Activated T-cell treated with anti-CD3 and anti-CD28 coated beads, Interleukin-2, amount 50 U/mL, for 72 hours (primary cell): ENCODE measurements around the gene EIF4A3. TPM values are rescaled to one million over a fixed set of nuclear protein-coding genes. Genes with fewer than 3 reads are reported as not detected.

Experiments used
- ATAC-seq, 2 donors: fragments of 150-1000 bp; cut with Tn5 transposase; replicated peaks in 1 of 2; 2 replicates each; pipeline ENCODE4 v1.10.0; 2021; ENCODE audit warnings: moderate library complexity in 2 of 2, mild to moderate bottlenecking in 1 of 2
- DNase-seq, 2 donors: peaks; one replicate each; pipeline ENCODE4 v3.0.0; 2021 to 2022; ENCODE audit warnings: mixed read lengths in 1 of 2
- H3K27ac Mint-ChIP-seq: one replicate; pipeline ENCODE4 v1.8.0; 2022; ENCODE audit warnings: mild to moderate bottlenecking, moderate library complexity, mixed read lengths
- H3K27me3 Mint-ChIP-seq: one replicate; pipeline ENCODE4 v1.8.0; 2022; ENCODE audit warnings: low read depth, mixed read lengths
- H3K36me3 Mint-ChIP-seq, 2 donors: one replicate each; pipeline ENCODE4 v1.8.0; 2022; ENCODE audit warnings: mixed read lengths in 2 of 2, mild to moderate bottlenecking in 1 of 2; ENCODE audit not compliant: insufficient read depth in 2 of 2
- H3K4me1 Mint-ChIP-seq: one replicate; pipeline ENCODE4 v1.8.0; 2022; ENCODE audit warnings: low read depth, mixed read lengths
- H3K4me3 Mint-ChIP-seq, 2 donors: one replicate each; pipeline ENCODE4 v1.8.0; 2022; ENCODE audit warnings: mild to moderate bottlenecking in 2 of 2, mixed read lengths in 2 of 2, moderate library complexity in 2 of 2
- H3K9me3 Mint-ChIP-seq, 2 donors: one replicate each; pipeline ENCODE4 v1.8.0; 2022; ENCODE audit warnings: mixed read lengths in 2 of 2
- total RNA-seq, 2 donors: library from RNA; stranded (reverse); gene quantifications; one replicate each; pipeline ENCODE4 v1.2.3, GENCODE V29; 2022

The EIF4A3 gene
- total RNA-seq = 100 to 1,000 TPM in 1 of 2 donors, 10 to 100 TPM in 1; 91.8 to 104 TPM

DNA sequence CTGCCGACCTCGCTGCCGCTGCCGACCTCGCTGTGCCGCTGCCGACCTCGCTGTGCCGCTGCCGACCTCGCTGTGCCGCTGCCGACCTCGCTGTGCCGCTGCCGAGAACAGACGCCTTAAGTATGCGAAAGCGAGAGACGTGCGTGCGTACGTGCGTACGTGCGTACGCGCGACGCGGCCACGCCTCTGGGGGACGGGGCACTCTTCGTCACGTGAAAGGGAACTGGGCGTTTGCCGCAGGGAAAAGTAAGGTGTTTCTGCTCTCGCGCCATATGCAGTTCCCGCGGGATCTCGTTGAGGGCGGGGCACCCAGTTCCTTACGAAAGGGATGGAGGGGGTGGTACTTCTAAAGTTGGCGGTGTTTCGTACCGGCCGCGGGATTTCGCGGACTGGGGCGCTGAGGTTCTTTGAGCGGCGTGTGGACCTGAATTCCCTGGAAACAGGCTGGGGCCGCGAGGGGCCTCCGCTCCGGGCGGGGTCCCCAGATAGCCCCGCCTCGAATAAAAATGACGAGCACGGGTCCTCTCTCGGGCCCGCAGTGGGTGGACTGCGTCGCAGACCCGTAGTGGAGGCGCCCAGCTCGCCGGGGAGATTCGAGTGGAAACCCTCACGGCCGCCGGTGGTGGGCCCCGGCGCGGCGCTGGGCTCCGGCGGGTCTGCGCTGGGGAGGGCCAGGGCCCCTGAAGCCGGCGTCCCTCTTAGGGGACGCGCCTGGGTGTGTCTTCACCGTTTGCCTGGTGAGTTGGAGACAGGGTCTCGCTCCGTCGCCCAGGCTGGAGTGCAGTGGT is at the start of gene EIF4A3:
Gene EIF4A3 (minus strand): TSS at position 94 of the 788 bp plus-strand sequence. CDS start 167 bp downstream, outside the sequence.
- Mint-ChIP-seq H3K27me3 (no peaks in the 10 kb centered on the region), H3K9me3 (no peaks in the 10 kb centered on the region), H3K4me3 (peak within 1 kb of the TSS; percentile 91 to 97), H3K27ac (peak within 1 kb of the TSS; percentile 94), H3K4me1 (peaks cover 42% of the 10 kb centered on the region), H3K36me3 (peaks cover 15 to 17% of the 10 kb centered on the region in 2 donors)
- peak; percentile 91 to 93 for ATAC-seq
- peak; percentile 97 to 99 for DNase-seq

DNA sequence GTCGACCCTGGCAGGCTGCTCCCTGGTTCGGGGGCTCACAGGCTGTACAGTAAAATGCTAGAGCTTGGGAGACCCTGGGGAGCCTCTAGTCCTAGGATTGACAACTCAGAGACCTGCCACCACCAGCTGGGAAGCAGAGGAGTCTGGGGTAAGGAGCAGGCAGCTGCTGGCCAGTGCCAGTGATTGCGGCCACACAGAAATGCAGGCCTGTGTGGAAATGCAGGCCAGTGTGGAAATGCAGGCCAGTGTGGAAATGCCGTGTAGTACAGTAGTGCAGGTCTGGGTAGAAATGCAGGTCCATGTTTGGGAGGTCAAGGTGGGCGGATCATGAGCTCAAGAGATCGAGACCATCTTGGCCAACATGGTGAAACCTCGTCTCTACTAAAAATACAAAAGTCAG is 49.7 kb upstream of the EIF4A3 start:
- ATAC-seq (peak; percentile 6 to 14), DNase-seq (no peak)
- Mint-ChIP-seq H3K27me3 (no peaks in the 10 kb centered on the region), H3K9me3 (peaks cover 0 to 3% of the 10 kb centered on the region in 2 donors), H3K27ac (no peak overlapping the region), H3K4me3 (no peak overlapping the region), H3K4me1 (peaks cover 6% of the 10 kb centered on the region), H3K36me3 (no peaks in the 10 kb centered on the region)

- H3K4me3 Mint-ChIP-seq = no peak overlapping the region
- no peak overlapping the region for H3K27ac Mint-ChIP-seq
- H3K27me3 Mint-ChIP-seq = no peaks in the 10 kb centered on the region
- ATAC-seq (peak; percentile 59 to 74), DNase-seq (peak; percentile 47 to 79)
- peaks cover 0 to 3% of the 10 kb centered on the region in 2 donors for H3K9me3 Mint-ChIP-seq
- no peaks in the 10 kb centered on the region for H3K36me3 Mint-ChIP-seq
- H3K4me1 Mint-ChIP-seq = peaks cover 6% of the 10 kb centered on the region
These were observed 49.0 kb upstream of the EIF4A3 start for GRCh38 chr17:80195671-80196529.

DNA sequence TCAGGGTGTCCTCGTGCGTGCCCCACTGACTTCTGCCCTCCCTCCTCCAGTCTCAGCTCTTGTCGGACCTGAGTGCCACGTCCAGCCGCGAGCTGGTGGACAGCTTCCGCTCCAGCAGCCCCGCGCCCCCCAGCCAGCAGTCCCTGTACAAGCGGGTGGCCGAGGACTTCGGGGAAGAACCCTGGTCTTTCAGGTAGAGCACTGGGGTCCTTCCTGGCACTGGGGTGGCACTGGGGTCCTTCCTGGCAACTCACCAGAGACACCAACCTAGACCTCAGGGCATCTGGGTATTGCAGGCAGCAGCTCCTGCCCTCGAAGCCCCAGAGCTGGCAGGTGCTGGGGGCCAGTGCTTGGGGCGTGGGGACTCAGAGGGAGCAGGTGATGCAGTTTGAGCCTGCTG is 48.2 kb upstream of the EIF4A3 start:
- peaks cover 6% of the 10 kb centered on the region for H3K4me1 Mint-ChIP-seq
- H3K4me3 Mint-ChIP-seq = no peak overlapping the region
- no peaks in the 10 kb centered on the region for H3K36me3 Mint-ChIP-seq
- H3K27ac Mint-ChIP-seq = no peak overlapping the region
- peaks cover 0 to 3% of the 10 kb centered on the region in 2 donors for H3K9me3 Mint-ChIP-seq
- ATAC-seq = no peak
- no peak for DNase-seq
- H3K27me3 Mint-ChIP-seq = no peaks in the 10 kb centered on the region

- no peak for ATAC-seq
- H3K9me3 Mint-ChIP-seq = peaks cover 0 to 3% of the 10 kb centered on the region in 2 donors
- DNase-seq = no peak
- H3K4me3 Mint-ChIP-seq = no peak overlapping the region
- H3K27me3 Mint-ChIP-seq = no peaks in the 10 kb centered on the region
- H3K27ac Mint-ChIP-seq = no peak overlapping the region
- no peaks in the 10 kb centered on the region for H3K36me3 Mint-ChIP-seq
- H3K4me1 Mint-ChIP-seq = peaks cover 8% of the 10 kb centered on the region
These were observed 45.1 kb upstream of the EIF4A3 start for GRCh38 chr17:80191865-80192661.

DNA sequence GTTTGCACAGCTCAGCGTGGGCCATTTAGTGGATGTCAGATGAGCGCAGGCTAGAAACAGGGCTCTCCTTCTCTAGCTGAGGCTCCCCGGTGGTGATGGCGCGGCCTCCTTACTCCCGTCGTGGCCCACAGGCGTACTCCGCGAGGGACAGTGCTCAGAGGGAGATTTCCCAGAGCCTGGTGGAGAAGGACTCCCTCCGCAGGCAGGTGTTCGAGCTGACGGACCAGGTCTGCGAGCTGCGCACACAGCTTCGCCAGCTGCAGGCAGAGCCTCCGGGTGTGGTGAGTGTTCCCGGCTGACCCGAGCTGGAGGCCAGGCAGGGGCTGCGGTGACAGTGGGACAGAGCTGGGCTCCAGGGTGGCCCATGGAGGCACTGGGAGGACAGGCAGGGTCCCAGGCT is 44.3 kb upstream of the EIF4A3 start:
- H3K9me3 Mint-ChIP-seq = peaks cover 0 to 3% of the 10 kb centered on the region in 2 donors

GRCh38 chr17:80190716-80191115 is 43.8 kb upstream of the EIF4A3 start:
- no peak for ATAC-seq
- Mint-ChIP-seq H3K36me3 (no peaks in the 10 kb centered on the region), H3K4me1 (peaks cover 8% of the 10 kb centered on the region), H3K4me3 (no peak overlapping the region), H3K27ac (no peak overlapping the region), H3K9me3 (peaks cover 0 to 3% of the 10 kb centered on the region in 2 donors), H3K27me3 (no peaks in the 10 kb centered on the region)
- no peak for DNase-seq

More for the DNA sequence above, 44.3 kb upstream of the EIF4A3 start:
- Mint-ChIP-seq H3K4me1 (peaks cover 8% of the 10 kb centered on the region), H3K27ac (no peak overlapping the region), H3K4me3 (no peak overlapping the region), H3K27me3 (no peaks in the 10 kb centered on the region), H3K36me3 (no peaks in the 10 kb centered on the region)
- ATAC-seq = no peak
- DNase-seq = no peak

DNA sequence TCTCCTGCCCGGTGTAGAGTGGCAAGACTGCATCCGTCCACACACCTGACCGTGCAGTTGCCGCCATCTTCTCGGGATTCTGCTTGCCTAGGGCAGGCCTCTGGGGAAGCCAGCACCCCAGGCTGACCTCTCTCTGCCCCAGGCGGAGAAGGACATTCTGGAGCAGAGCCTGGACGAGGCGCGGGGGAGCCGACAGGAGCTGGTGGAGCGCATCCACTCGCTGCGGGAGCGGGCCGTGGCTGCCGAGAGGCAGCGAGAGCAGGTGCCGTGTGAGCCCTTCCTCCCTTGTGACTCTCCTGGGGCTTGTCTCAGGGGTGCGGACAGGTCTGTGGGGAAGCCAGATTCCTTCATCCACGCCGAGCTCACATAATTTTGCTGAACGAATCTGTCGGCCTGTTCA is 42.7 kb upstream of the EIF4A3 start:
- H3K36me3 Mint-ChIP-seq = no peaks in the 10 kb centered on the region
- ATAC-seq (no peak), DNase-seq (no peak)
- no peak overlapping the region for H3K27ac Mint-ChIP-seq
- peaks cover 0 to 3% of the 10 kb centered on the region in 2 donors for H3K9me3 Mint-ChIP-seq
- peaks cover 8% of the 10 kb centered on the region for H3K4me1 Mint-ChIP-seq
- no peak overlapping the region for H3K4me3 Mint-ChIP-seq
- H3K27me3 Mint-ChIP-seq = no peaks in the 10 kb centered on the region

- ATAC-seq (no peak), DNase-seq (no peak)
- Mint-ChIP-seq H3K4me1 (peaks cover 8% of the 10 kb centered on the region), H3K27ac (no peak overlapping the region), H3K9me3 (no peaks in the 10 kb centered on the region), H3K4me3 (no peak overlapping the region), H3K27me3 (no peaks in the 10 kb centered on the region), H3K36me3 (no peaks in the 10 kb centered on the region)
These were observed 40.6 kb upstream of the EIF4A3 start for GRCh38 chr17:80187515-80187941.

GRCh38 chr17:80187090-80187489 is 40.2 kb upstream of the EIF4A3 start:
- no peaks in the 10 kb centered on the region for H3K9me3 Mint-ChIP-seq
- DNase-seq = no peak
- no peak overlapping the region for H3K27ac Mint-ChIP-seq
- peaks cover 8% of the 10 kb centered on the region for H3K4me1 Mint-ChIP-seq
- no peak overlapping the region for H3K4me3 Mint-ChIP-seq
- no peaks in the 10 kb centered on the region for H3K36me3 Mint-ChIP-seq
- ATAC-seq = no peak
- no peaks in the 10 kb centered on the region for H3K27me3 Mint-ChIP-seq

GRCh38 chr17:80185968-80186367 is 39.0 kb upstream of the EIF4A3 start:
- ATAC-seq = no peak
- Mint-ChIP-seq H3K4me1 (peaks cover 8% of the 10 kb centered on the region), H3K27ac (no peak overlapping the region)

DNA sequence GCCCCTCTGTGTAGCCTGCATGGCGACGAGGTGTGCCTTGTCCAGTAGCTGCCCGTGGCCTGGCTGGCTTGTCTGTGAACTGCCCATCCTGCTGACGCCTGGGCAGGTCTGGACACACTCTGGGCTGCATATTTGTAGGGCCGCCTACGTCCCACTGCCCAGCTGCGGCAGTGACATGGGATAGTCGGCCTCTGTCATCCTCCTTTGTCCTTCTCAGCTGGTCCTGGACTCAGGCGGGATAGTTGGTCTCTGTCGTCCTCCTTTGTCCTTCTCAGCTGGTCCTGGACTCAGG is 37.4 kb upstream of the EIF4A3 start:
- Mint-ChIP-seq H3K4me1 (peaks cover 8% of the 10 kb centered on the region), H3K27ac (no peak overlapping the region), H3K36me3 (no peaks in the 10 kb centered on the region), H3K27me3 (no peaks in the 10 kb centered on the region), H3K9me3 (no peaks in the 10 kb centered on the region), H3K4me3 (no peak overlapping the region)
- ATAC-seq (no peak), DNase-seq (no peak)

More at GRCh38 chr17:80185968-80186367, 39.0 kb upstream of the EIF4A3 start:
- no peak for DNase-seq
- H3K9me3 Mint-ChIP-seq = no peaks in the 10 kb centered on the region
- H3K4me3 Mint-ChIP-seq = no peak overlapping the region
- no peaks in the 10 kb centered on the region for H3K27me3 Mint-ChIP-seq
- H3K36me3 Mint-ChIP-seq = no peaks in the 10 kb centered on the region
